Suppressor macrophage (primary cell): ENCODE results near the gene CEP41.
"Not testable (repeated sequence)": the region's sequence is repeated elsewhere in the genome, so short reads cannot be mapped to it uniquely, and the experiment has no call there.

Source experiments
- DNase-seq, 4 experiments: peaks; one replicate each; pipeline ENCODE4 v3.0.0-alpha.2; 2020 to 2022

The CEP41 gene

GRCh38 chr7:130458257-130458656, 17.4 kb upstream of the CEP41 start:
- DNase-seq: peak in 1 of 4 experiments; percentile 39

DNA sequence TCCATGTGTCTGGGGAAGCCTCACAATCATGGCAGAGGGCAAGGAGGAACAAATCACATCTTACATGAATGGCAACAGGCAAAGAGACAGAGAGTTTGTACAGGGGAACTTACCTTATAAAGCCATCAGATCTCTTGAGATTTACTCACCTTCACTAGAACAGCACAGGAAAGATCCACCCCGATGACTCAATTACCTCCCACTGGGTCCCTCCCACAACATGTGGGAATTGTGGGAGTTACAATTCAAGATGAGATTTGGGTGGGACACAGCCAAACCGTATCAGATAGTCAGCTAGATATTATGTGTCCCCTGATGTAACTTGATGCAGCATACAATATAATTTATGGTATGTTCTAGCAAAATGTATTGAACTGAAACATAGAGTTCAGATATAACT, 14.1 kb upstream of the CEP41 start:
- DNase-seq: no peak

DNA sequence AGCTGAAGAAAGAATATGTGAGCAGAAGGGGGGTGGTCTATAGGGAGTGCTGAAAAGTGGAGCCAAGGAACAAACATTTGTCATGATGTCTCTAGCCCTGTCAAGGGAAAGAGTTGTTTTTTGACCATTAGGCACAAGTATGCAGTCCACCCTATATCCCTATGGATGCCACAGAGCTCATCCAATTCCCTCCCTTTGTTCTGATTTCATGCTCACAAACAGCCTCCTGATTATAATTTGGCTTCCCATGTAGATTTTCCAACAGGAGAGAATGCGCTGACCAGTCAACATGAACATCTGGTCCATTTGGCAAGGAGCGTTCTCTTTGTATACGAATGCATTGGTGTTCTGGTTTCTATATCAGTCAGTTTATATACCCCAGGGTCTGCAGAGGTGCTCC, 12.1 kb upstream of the CEP41 start:
- DNase-seq: no peak

DNA sequence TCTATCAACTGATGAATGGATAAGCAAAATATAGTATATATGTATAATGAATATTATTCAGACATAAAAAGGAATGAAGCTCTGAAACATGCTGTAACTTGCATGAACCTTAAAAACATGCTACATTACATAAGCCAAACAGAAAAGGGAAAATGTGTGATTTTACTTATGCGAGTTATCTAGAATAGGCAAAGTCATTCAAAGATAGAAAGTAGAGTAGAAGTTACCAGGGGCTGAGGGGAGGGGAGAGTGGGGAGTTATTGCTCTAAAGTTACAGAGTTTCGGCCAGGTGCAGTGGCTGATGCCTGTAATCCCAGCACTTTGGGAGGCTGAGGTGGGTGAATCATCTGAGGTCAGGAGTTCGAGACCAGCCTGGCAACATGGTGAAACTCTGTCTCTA, 10.5 kb upstream of the CEP41 start:
- DNase-seq: not testable (repeated sequence)

GRCh38 chr7:130446259-130446658, 5.4 kb upstream of the CEP41 start:
- no peak for DNase-seq

GRCh38 chr7:130444751-130445407, 4.1 kb upstream of the CEP41 start:
- DNase-seq: no peak

DNA sequence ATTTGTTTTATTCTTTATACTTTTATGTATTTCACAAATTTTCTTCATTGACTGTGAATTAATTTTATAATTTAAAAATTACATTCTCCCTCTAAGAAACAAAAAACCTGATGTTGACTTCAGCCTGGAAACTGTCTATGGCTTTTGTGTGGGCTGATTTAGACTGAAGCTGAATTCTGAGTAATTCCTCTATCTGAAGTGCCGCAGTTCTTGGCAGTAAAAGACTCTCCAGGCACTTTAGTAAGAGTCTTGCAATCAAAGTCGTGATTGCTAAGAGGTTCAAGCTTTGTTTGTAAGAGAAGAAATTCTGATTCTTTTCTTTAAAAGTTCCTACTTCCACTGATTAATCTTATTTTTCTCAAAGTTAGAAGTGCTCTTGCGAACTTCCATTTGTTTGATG, 3.4 kb upstream of the CEP41 start:
- no peak for DNase-seq

DNA sequence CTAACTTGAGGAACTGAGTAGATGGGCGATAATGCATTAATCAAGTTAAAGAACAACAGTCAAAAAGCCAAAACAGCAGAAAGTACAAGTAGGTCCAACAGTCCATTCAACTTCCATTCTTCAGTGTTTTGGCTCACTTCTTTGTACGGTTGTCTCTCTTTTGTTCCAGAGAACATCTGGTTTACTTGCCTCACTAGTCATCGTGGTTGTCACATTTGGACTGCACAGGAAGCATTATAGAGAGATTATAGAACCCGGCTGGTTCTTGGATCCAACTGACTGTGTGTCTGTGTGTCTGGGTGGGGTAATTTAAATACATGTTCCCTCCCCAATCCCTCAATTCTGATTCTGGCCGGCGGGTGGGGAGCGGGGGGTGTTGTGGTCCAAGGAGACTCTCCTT, 1.8 kb upstream of the CEP41 start:
- no peak for DNase-seq

DNA sequence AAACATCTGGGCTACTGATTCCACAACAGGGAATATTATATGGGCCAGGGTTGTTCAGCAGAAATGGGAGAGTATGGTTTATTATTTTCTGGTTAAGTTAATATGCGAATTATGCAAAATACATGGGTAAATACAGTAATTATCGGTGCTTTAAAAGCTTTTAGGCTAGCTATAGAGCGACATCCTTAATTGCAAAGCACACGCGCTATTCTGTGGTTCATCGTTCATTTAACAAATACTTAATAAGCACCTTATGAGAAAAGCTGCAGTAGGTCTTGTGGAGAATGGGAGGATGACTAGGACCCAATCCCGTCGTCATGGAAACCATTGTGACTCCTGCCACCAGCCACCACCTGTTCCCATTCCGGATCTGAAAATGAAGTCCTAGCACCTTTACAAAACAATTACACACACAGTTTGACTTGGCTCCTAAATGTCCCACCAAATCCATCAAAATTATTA, 623 bp upstream of the CEP41 start:
- no peak for DNase-seq

DNA sequence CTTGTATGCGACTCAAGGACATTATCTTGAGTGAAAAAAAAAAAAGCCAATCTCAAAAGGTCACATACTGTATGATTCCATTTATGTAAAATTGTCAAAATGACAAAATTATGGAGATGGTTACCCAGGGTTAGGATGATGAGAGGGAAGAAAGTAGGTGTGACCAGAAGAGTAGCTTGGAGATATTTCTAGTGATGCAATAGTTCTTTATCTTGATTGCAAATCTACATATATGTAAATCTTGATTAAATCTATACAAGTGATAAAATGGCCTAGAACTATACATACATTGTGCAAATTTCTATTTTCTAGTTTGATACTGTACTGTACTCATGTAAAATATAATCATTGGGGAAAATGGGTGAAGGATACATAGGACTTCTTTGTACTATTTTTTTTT, 4.6 kb downstream of the CEP41 start:
- no peak for DNase-seq

GRCh38 chr7:130435311-130435854, 5.4 kb downstream of the CEP41 start:
- no peak for DNase-seq

- peak in 1 of 4 experiments; percentile 6 for DNase-seq
These were observed 7.5 kb downstream of the CEP41 start for GRCh38 chr7:130433301-130433700.

DNA sequence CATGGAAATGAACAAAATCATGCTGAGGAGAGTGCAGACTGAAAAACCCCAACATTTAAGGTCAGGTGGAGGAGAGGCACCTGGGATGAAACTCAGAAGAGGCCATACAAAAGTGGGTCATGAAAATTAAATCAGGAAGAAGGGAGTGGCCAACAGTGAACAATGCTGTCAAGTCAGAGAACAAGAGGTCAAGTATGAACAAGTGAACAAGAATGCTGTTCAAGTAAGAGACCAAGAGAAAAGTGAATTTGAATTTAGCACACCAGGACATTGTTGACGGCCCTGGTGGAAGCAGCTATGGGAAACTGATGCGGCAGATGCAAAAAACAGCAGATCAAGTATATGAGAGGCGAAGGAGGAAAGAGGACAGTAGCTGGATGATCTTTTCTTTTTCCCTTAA, 7.9 kb downstream of the CEP41 start:
- DNase-seq: no peak

DNA sequence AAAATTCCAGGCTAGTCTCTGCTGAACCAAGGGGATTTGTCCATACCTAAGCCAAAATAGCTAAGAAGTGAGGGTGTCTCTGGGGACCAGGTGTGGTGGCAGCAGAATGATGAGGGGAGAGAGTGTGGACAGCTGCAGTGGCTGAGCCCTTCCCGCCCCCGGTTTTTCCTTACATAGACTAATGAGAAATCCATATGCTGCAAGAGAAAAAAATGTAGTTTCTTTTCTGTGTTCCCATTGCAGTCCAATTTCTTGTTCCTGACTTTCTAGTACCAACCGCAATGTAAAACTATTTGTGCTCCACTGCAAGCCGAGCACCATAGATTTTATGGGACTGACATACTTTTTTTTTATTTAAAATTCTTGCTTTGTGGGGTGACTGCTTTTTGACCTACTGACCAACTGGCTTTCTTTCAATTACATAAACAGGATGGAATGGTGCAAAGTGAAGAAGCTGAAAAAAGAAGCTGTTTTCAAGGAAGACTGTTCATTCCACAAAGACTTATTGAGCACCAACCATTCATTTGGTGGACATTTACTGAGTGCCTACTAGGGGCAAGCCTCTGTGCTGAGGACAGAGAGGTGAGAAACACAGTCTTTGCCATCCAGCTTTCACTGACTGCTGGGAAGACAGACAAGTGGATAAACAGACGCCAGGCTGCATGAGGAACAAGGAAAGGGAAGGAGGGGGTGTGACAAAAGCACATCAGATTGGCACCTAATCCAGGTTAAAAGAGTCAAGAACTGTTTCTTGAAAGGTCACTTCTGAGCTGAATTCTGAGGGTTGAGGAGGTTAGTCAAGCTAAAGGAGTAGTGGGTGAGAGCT, 9.8 kb downstream of the CEP41 start:
- peak; percentile 18 to 63 (median 54) for DNase-seq

DNA sequence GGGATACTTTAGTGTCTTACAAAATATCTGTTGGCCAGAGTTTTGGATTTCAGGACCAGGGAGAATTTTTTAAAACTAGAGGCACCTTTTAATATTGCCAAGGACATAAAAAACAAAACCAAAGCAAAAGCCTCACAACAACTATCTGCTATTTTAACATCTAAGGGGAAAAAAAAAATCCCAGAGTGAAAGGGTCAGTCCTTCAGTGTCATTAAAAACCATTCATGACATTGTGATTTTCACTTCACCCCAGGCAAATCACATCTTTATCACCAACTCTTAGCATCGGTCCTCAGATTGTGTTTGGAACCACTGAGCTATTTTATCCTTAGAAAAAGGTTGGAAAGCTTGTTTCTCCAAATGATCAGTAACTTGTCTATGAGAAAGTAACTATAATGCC, 10.7 kb downstream of the CEP41 start:
- no peak for DNase-seq

DNA sequence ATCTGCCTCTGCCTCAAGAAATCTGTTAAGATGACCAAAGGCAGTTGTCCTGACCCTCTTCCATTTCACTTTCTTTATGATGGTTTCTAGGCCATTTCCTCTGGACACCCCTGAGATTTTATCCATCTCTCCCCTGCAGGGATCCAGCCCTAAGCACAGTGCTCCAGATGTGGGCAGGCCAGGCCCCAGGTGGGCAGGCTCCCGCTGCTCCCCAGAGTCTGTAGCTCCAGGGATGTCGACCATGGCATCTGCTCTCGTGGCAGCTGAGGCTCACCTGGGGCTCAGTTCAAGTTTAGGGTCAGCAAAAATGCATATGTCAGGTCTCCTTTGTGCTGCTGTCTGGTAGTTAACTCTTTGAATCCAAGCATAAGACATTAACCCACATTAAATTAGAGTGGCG, 11.8 kb downstream of the CEP41 start:
- no peak for DNase-seq

- DNase-seq: peak in 2 of 4 experiments; percentile 19 to 38
These were observed 14.3 kb downstream of the CEP41 start for GRCh38 chr7:130426564-130426963.

DNA sequence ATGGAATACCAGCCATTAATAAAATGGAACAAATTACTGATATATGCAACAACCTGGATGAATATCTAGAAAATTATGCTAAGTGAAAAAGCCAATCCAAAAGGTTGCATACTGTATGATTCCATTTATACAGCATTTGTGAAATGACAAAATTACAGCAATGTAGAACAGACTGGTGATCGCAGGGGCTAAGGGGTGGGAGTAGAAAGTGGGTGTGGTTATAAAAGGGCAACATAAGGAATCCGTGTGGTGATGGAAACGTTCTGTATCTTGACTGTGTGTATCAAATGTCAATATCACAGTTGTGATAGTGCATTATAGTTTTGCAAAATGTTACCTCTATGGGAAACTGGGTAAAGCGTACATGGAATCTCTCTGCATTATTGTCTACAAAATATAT, 15.0 kb downstream of the CEP41 start:
- DNase-seq: no peak

DNA sequence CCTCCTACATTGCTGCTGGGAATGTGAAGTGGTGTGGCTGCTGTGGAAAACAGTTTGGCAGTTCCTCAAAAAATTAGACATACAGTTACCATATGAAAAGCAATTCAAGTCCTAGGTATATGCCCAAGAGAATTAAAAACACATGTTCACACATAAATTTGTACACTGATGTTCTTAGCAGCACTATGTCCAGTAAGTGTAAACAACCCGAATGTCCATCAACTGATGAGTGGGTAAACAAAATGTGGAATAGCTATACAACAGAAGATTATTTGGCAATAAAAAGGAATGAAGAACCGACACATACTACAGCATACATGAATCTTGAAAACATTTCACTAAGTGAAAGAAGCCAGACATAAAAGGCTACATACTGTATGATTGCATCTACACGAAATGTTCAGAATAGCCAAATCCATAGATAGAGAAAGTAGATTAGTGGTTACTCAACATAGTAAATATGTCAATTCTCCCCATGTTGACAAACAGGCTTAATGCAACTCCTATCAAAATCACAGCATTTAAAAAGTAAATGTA, 17.2 kb downstream of the CEP41 start:
- DNase-seq: no peak

GRCh38 chr7:130421684-130422083, 19.1 kb downstream of the CEP41 start:
- no peak for DNase-seq

DNA sequence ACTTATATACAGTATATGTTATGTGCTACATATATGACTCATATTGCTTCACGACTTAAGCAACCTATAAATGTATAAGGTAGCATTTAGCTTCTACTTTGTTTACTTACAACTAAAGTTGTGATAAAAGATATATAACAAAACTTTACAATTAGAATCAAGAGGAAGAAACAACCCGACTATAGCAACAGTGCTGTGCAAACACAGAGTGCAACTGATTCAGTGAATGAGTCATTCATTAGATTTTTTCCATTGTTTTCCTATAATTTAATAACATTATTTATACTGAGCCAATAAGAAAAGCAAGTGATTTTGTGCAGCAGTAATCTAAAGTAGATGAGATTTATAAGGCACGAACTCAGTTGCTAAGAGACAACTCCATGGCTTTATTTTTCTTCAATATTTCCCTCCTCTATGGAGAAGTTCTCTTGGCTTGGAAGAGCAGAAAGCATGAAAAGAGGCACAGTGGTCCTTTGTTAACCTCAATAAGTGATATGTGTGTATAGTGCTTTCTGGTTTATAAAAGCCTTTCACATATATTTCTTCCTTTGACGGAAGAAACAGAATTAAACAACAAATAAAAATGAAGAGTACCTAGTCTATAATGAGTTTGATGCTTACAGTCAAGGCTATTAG, 19.8 kb downstream of the CEP41 start:
- no peak for DNase-seq

DNA sequence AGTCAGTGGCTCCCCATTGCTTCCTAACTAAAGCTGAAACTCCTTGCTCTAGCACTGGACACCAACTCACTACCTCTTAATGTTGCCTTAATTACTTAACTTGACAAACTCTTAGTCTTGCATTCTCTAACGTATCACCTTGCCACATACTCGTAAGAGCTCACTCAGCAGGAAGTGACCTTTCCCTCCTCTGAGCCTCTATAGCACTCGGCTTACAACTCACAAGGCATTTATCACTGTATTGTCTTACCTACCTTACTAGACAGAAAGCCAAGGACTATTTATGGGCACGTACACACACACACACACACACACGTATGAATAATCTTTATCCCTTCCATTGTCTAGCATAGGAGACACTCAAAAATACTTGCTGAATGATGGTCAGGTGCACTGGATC, 21.2 kb downstream of the CEP41 start:
- DNase-seq: no peak

GRCh38 chr7:130418306-130418705, 22.5 kb downstream of the CEP41 start:
- DNase-seq: no peak
